MM.1S (cell line): ENCODE measurements around the gene RIPOR2.

ENCODE experiments used
- CTCF ChIP-seq: fragments of 300-600 bp; sonication (generic); IDR thresholded peaks from 2 replicates; pipeline ENCODE4 v1.5.1; 2016; ENCODE audit warnings: antibody characterized with exemption, low read length, mixed read lengths
- EZH2 ChIP-seq: fragments of 300-600 bp; sonication (generic); optimal IDR thresholded peaks from 2 replicates; pipeline ENCODE3; 2017; ENCODE audit warnings: low read depth, mild to moderate bottlenecking, antibody characterized with exemption, low read length, mixed read lengths

GRCh38 chr6:24875534-24875901 is 60.2 kb downstream of the RIPOR2 start:
- TF ChIP-seq CTCF (no peak), EZH2 (no peak)
